SU-DHL-6 (cell line): Measurements from ENCODE around the gene ATXN7L1.

Source experiments
- CTCF ChIP-seq: fragments of 200-600 bp; sonication (generic); IDR thresholded peaks from one replicate; pipeline ENCODE4 v1.5.1; 2017; ENCODE audit warnings: antibody characterized with exemption, mild to moderate bottlenecking, low read length, moderate library complexity; ENCODE audit not compliant: insufficient read depth, poor library complexity, severe bottlenecking
- EZH2phosphoT487 ChIP-seq: fragments of 200-600 bp; sonication (generic), shearing (Covaris generic); conservative IDR thresholded peaks from 2 replicates; pipeline ENCODE4 v1.6.1; 2018; ENCODE audit warnings: mild to moderate bottlenecking, antibody characterized with exemption, low read length, moderate library complexity, mixed read lengths

- TF ChIP-seq CTCF: no peak
- no peak for TF ChIP-seq EZH2phosphoT487
These were observed 40.2 kb upstream of the ATXN7L1 start for GRCh38 chr7:105916603-105917002.
